ENCODE data around the gene EBLN1. TPM values are rescaled to one million over a fixed set of nuclear protein-coding genes. Genes with fewer than 3 reads are reported as not detected.

Gene EBLN1
- total RNA-seq = not detected

DNA sequence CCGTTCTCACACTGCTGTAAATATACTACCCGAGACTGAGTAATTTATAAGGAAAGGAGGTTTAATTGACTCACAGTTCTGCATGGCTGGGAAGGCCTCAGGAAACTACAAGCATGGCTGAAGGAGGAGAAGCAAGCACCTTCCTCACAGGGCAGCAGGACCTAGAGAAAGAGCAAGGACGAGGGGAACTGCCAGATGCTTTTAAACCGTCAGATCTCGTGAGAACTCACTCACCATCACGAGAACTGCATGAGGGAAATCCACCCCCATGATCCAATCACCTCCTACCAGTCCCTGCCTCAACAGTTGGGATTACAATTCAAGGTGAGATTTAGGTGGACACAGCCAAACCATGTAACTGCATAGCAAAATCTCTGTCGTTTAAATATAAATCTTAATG, at the start of gene EBLN1:
TSS of gene EBLN1 (minus strand) at position 174 of the 400 bp plus-strand sequence. CDS start 8,032 bp downstream, outside the sequence.
- no peaks in the 10 kb centered on the region for H3K27me3 ChIP-seq (replicated peaks; ENCODE audit: insufficient read depth)
- H3K4me3 ChIP-seq = no peak within 1 kb of the TSS
- H3K36me3 ChIP-seq = no peaks in the 10 kb centered on the region
- H3K27ac ChIP-seq = no peak within 1 kb of the TSS
- H3K9me3 ChIP-seq = no peaks in the 10 kb centered on the region
- DNase-seq (ENCODE audit: low spot score) (no peak), ATAC-seq (ENCODE audit: insufficient number of reproducible peaks, low FRiP score, low read depth) (no peak)
- TF ChIP-seq CTCF (IDR thresholded peaks at IDR 0.05) = no peak
- no peaks in the 10 kb centered on the region for H3K4me1 ChIP-seq (ENCODE audit: control insufficient read depth in 1 of 2, low read depth in 2 of 2)

- DNase-seq (ENCODE audit: low spot score) (no peak), ATAC-seq (ENCODE audit: insufficient number of reproducible peaks, low FRiP score, low read depth) (no peak)
- H3K36me3 ChIP-seq = no peaks in the 10 kb centered on the region
- H3K4me1 ChIP-seq (ENCODE audit: control insufficient read depth in 1 of 2, low read depth in 2 of 2) = no peaks in the 10 kb centered on the region
- H3K4me3 ChIP-seq = no peak overlapping the region
- no peaks in the 10 kb centered on the region for H3K27me3 ChIP-seq (replicated peaks; ENCODE audit: insufficient read depth)
- TF ChIP-seq CTCF (IDR thresholded peaks at IDR 0.05) = no peak
- no peak overlapping the region for H3K27ac ChIP-seq
- H3K9me3 ChIP-seq = no peaks in the 10 kb centered on the region
Measured at GRCh38 chr10:22265839-22266537, 48.2 kb upstream of the EBLN1 start.

- no peak for TF ChIP-seq CTCF (IDR thresholded peaks at IDR 0.05)
- H3K4me3 ChIP-seq = no peak overlapping the region
- H3K4me1 ChIP-seq (ENCODE audit: control insufficient read depth in 1 of 2, low read depth in 2 of 2) = no peaks in the 10 kb centered on the region
- DNase-seq (ENCODE audit: low spot score) = no peak
- no peaks in the 10 kb centered on the region for H3K36me3 ChIP-seq
- no peak for ATAC-seq (ENCODE audit: insufficient number of reproducible peaks, low FRiP score, low read depth)
- no peaks in the 10 kb centered on the region for H3K27me3 ChIP-seq (replicated peaks; ENCODE audit: insufficient read depth)
- H3K9me3 ChIP-seq = no peaks in the 10 kb centered on the region
- no peak overlapping the region for H3K27ac ChIP-seq
Measured at GRCh38 chr10:22263106-22263505, 45.3 kb upstream of the EBLN1 start.

- no peaks in the 10 kb centered on the region for H3K4me1 ChIP-seq (ENCODE audit: control insufficient read depth in 1 of 2, low read depth in 2 of 2)
- H3K27me3 ChIP-seq (replicated peaks; ENCODE audit: insufficient read depth) = no peaks in the 10 kb centered on the region
- H3K4me3 ChIP-seq = no peak overlapping the region
- H3K36me3 ChIP-seq = no peaks in the 10 kb centered on the region
- no peak for DNase-seq (ENCODE audit: low spot score)
- no peak for ATAC-seq (ENCODE audit: insufficient number of reproducible peaks, low FRiP score, low read depth)
- no peak for TF ChIP-seq CTCF (IDR thresholded peaks at IDR 0.05)
- H3K27ac ChIP-seq = no peak overlapping the region
- H3K9me3 ChIP-seq = no peaks in the 10 kb centered on the region
Measured at GRCh38 chr10:22259280-22259679, 41.5 kb upstream of the EBLN1 start.

- DNase-seq (ENCODE audit: low spot score) (no peak), ATAC-seq (ENCODE audit: insufficient number of reproducible peaks, low FRiP score, low read depth) (no peak)
- no peak overlapping the region for H3K4me3 ChIP-seq
- no peaks in the 10 kb centered on the region for H3K9me3 ChIP-seq
- H3K27me3 ChIP-seq (replicated peaks; ENCODE audit: insufficient read depth) = no peaks in the 10 kb centered on the region
- H3K4me1 ChIP-seq (ENCODE audit: control insufficient read depth in 1 of 2, low read depth in 2 of 2) = no peaks in the 10 kb centered on the region
- no peak for TF ChIP-seq CTCF (IDR thresholded peaks at IDR 0.05)
- H3K27ac ChIP-seq = no peak overlapping the region
- H3K36me3 ChIP-seq = no peaks in the 10 kb centered on the region
Measured at GRCh38 chr10:22258471-22258870, 40.7 kb upstream of the EBLN1 start.

All from thoracic aorta (tissue), 2 donors.